ENCODE data around the gene MPHOSPH9.

MPHOSPH9 gene

DNA sequence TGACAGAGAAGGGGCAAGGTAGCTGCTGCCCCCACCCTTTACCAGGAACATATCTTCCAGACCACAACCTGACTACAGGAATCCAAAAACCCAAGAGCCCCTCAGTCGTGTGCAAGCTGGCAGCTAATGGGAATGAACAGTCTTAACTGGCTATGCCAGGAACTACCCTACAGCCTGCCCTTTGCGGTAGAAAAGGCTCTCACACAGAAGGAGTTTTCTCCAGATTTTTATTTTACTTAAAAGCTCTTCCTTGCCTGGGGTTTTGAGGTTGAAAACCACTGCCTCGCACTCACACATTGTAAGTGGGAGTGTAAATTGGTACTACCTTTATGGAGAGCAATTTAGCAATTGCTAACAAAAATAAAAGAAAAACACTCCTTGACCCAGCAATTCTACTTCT lies 110.3 kb downstream of the MPHOSPH9 start:
- DNase-seq: no peak

DNA sequence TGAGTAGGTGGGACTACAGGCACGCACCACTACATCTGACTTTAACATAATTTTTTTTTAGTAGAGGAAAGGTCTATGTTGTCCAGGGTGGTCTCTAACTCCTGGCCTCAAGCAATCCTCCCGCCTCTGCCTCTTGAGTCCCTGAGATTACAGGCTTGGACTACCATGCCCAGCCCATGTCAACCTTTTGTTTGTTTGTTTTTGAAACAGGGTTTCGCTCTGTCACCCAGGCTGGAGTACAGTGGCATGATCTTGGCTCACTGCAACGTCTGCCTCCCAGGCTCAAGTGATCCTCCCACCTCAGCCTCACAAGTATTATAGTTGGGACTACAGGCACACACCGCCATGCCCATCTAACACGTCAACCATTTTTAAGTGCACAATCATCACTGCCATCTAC lies 111.3 kb downstream of the MPHOSPH9 start:
- DNase-seq: no peak

- no peak for DNase-seq
Measured at GRCh38 chr12:123120452-123121166, 112.3 kb downstream of the MPHOSPH9 start.

DNA sequence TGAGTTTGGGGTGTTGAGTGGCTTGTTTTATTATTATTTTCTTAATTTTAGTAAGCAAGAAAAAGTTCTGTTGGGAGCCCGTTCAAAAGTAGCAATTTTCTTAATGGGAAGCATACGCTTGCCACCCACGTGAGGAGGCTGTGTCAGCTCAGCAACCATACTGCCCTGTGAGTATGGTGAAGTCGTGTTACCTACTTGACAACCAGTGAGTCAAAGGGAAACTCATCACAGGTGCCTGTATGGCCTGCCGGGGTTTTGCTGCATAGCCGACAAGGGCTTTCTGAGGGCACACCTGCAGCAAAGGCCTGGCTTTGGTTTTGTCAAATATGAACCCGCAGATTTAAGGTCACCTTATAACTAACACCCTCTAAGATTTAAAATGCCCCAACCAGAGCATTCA lies 113.1 kb downstream of the MPHOSPH9 start:
- no peak for DNase-seq

DNA sequence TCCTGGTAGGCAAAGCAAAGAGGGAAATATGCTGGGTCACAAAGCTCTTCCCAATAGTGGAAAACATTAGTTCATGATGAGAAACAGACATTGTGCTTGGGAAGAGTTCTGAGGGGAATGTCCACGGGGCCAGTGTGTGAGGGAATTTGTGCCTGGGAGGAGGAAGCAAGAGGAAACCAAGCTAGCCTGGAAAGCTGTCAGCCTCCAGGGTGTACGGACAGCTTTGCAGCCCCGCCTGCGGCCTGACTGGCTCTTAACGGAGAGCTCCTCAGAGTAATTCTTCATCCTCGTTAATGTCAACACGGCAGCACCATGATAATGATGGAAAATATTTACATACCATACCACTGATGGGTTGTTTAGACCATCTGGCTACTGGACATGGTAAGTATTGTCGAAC lies 114.4 kb downstream of the MPHOSPH9 start:
- DNase-seq: no peak

DNA sequence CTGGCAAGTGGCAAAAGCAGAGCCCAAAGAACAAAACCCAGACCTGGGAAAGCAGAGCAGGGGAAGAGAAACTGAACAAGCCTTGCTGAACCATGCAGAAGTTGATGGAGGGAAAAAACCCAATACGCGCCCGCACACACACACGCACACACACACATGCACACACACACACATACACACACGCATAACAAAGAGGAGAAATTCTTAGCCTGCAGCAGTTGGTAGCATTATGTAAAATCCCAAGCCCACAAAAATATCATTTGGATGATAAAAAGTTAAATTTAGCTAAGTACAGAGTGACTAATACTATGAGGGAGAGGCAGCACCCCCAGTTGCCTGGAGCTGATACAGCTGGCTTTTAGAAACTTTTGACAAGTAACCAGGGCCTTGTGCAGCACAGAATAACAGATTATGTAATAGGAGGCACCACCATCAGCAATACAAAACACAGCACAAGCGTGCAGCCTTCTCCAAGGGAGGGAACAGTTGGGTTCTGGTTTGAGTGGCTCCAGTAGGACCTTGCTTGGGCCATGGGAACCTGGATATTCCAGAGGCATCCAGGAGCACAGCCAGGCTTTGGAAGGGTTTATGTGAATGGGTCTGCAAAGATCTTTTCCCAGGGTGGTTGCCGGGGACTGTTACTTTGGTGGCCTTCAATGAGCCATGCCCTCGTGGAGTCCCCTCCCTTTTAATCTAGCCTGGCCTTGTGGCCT lies 117.4 kb downstream of the MPHOSPH9 start:
- peak; percentile 82 for DNase-seq

- DNase-seq: no peak
Measured at GRCh38 chr12:123114304-123115083, 118.4 kb downstream of the MPHOSPH9 start.

DNA sequence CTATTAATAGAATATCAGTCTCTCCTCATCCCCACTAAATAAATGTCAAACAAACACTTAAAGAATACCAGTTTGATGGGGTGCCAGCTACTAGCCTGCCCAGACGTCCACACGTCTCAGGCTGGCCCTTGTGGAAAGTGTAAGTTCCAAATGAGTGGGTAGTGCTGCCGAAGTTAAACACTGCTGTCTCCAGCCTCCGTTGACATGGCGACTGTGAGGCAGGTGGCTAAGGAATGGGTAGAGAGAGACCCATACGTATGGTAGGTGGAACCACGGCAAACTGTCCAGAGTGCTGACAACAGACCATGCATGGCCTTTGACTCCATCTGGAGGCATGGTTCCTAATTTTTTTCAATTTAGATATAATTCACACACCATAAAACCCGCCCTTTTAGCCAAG lies 119.9 kb downstream of the MPHOSPH9 start:
- DNase-seq: no peak

DNA sequence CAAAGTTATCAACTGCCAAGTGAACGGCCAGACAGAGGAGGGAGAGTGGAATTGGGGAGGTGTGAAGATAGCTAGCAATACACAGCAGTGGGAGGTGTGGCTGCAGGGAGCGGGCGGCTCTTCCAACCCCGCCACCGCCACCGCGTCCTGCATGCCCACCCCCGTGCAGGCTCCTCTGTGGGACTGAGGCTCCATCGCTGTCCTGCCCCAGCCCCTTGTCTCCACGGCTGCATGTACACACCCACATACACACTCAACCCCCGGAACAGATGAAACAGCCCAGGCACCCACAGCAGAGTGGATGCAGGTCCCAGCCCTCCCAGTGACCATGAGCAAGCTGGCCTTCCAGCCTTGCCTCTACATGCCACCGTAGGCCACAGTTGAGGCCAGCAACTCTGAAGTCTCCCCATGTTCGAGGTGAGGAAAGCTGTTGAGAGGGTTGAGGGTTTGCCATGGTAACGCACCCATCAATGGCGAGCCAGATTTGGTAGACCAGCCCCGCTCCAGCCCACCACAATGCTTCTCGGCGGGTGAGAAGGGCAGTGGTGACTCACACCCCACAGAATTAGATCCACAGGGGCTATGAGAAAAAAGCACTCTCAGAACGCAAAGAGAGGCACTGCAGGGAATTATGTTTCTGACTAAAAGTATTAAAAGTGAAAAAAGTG lies 121.3 kb downstream of the MPHOSPH9 start:
- DNase-seq: no peak

GRCh38 chr12:123109319-123109772 lies 123.6 kb downstream of the MPHOSPH9 start:
- DNase-seq: no peak

DNA sequence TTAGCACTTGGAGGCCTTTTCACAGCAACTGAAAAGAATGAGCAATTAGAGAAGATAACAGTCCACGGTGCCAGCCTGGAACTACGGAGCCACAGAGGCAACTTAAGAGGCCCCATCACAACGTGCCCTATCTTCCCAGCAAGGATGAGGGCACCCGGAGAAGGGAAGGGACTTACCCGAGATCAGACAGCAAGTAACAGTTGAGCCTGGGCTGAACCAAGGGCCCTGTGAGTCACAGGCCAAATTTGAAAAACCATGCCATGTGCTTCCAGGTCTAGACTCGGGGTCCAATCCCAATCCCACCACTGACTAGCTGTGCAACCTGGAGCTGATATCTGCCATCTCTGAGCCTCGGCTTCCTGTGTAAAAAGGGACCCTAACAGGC lies 124.3 kb downstream of the MPHOSPH9 start:
- no peak for DNase-seq

DNA sequence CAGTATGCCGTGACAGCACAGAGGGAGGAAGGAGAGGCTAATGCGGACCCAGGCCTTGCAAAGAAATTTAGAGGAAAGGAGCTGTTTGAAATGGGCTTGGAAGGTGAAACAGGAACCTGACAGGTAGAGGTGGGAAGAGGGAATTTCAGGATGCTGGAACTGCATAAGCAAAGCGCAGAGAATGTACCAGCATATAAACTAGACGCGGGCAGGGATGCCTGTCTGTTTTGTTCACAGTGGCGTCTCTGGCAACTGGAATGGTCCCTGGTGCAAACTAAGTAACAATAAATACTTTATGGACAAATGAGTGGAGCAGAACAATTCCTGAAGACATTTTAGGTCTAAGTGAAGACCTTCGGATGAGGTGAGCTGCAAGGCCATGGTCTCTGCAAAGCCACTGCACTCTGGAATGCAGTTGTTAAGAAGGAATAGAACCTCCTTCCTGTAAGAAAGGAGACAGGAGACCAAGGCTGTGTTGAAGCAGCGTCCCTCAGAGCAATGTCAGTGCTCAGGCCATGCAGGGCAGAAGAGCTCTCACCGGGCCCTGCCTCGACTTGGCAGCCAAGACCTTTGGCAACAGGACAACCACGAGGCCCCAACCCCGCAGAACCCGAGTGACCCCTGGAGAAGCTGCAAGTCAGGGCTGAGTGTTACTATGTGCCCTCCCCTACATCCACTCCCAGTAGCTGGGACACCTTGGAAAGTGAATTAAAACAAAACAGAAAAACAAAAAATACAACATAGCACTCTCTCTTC lies 124.8 kb downstream of the MPHOSPH9 start:
- no peak for DNase-seq

DNA sequence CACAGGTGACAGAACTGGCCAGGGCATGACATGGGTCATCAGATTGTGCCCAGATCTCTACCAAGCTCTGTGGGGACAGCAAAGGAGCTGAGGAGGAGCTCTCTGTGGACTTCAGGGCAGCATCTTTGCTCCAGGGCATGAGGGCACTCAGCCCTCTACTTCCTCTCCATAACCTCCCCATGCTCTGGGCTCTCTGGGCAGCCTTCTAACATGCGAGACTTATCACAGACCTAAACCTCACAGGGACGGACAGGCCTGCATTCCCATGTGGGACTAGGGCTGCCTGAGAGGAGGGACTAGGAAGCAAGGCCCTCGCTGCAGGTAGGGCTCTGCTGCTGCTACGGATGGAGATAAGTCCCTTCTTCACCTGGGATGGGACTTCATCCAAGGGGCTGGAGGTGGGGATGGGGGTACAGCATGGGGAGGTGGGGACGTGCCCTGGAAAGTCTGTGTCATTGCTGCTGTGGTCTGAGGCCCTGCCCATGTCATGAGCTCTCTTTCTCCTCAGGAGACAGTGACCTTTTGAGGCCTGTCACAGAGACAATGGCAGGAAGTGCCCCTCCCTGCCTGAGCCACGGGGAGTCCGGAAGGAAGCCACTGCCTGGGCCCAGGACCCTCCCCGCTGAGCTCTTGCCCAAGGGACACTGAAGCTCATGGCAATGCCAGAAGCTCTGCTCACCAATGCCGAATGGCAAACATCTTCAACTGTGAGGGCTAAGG lies 126.1 kb downstream of the MPHOSPH9 start:
- DNase-seq: no peak

DNA sequence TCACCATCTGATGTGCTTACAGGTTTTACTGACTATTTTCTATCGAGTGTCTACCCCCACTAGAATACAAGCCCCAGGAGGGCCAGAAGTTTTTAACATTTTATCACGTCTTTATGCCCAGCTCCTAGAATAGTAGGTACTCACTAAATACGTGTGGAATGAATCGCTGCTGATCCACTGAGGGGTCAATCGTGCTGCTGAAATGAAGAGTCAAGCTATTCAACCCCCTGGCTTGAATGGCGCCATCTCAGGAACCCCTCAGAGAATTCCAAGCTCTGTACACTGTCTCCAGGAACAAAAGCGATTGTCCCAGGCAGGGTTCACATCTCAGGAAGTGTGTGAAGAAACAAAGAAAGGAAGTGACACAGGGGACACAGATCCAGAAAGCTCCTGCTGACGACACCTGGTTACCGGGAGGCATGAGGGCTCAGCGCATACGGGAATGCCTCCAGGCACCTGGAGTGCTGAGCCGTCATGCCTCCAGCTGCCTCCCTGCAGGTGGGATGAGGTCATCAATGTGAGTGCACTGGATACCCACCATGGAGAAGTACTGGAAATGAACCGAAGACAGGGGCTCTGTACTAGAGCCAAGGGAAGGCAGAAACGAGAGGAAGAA lies 127.6 kb downstream of the MPHOSPH9 start:
- DNase-seq: no peak

- DNase-seq: no peak
Measured at GRCh38 chr12:123104809-123105208, 128.1 kb downstream of the MPHOSPH9 start.

Measured in NCI-H226 (cell line).